Activated CD4-positive, CD25-positive, alpha-beta regulatory T cell treated with anti-CD3 and anti-CD28 coated beads, Interleukin-2, amount 50 U/mL, for 16 hours (primary cell): ENCODE data around the gene KCNQ5.
"Not testable (repeated sequence)": the region's sequence is repeated elsewhere in the genome, so short reads cannot be mapped to it uniquely, and the experiment has no call there.

Experiments
- DNase-seq: peaks from one replicate; pipeline ENCODE4 v3.0.0-alpha.2; 2020; ENCODE audit warnings: low read depth, low spot score

Gene KCNQ5

DNA sequence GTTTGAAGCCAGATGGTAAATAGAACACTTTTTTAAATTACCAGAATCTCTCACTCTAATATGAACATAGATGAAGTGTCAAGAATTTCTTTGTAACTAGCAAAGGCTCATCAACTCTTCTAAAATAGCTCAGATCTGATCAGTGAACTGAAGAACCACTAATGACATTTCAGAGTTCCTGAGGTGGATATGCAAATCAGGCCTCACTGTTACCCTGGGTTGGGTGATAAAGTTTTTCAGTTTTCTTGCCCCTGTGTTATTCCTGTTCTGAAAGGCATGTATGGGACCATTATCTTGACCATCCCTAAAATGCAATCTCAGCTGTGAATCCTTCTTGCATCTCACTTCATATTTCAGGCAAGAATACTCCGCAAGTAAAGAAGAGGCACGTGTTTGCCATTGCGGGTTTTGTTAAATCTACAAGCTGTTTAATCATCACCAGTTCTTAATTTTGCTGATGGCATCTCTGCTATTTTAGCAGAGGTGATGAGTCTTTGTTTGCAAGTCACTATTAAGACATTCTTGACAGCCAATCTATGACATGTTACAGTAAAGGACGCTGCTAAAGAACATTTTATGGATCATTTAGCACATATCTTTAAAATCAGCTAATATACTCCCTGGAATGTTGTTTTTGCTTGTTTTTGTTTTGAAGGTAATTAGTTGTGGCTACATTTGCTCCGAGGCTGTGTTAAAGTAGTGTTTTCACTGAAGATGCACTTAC, 555.5 kb downstream of the KCNQ5 start:
- DNase-seq = no peak

DNA sequence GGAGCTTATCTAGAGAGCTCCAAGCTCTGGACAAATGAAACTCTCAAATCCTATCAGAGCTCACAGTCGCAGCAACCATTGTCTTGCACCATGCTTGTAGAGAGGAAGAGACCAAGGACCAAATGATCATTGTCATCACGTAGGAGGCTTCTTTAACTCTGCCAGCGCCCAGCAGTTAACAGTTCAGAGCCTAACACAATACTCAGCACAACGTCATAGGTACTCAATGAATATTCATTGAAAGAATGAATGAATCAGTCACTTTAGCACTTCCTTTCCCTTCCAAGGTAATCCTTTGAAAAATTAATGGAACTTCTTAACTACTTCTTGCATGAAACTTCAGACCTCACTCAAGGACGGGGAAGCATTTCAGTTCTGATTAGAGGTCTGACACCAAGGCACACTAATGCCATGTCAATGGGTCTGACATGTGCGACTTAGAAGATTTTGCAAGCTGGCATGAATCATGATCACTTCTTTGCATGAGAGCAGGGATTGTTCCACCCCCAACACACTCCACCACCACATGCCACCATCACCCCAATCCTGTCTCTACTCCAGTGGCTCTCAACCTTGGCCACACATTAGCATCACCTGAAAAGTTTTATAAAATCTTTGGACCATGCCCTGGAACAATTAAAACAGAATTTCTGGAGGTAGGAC, 558.3 kb downstream of the KCNQ5 start:
- no peak for DNase-seq

DNA sequence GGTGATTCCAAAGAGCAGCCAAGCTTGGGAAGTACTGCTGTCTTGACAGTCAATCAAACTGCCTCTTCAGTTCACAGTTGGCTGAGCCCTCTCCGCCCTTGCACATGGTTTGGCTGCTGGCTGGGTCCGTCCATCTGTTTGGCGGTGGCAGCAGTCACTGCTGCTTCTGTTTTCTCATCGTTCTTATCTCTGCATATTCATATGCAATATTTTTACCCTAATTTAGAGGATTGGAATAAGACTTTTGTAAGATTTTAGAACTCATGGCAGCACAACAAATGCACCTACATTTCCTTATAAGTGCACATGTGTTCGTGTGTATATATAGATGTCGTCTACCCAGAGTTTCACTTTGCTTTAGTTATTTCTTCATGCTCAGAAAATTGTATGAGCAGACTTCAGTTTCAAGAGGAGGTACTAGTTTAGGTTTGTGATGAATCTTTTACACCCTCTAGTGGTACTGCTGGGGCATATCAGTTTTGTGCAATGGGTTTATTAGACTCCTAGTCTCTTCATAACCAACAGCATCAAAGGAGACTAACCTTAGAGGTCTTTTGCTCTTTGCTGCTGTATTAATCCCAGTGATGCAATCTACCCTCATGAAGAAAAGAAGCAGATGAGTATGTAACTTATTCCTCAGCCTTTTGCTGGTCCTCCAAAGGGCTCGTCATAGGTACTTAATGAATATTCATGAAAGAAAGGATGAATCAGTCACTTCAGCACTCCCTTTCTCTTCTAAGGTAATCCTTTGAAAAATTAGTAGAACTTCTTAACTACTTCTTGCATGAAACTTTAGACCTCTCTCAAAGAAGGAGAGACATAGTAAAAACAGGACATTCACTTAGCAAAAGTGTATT, 559.1 kb downstream of the KCNQ5 start:
- DNase-seq = no peak

DNA sequence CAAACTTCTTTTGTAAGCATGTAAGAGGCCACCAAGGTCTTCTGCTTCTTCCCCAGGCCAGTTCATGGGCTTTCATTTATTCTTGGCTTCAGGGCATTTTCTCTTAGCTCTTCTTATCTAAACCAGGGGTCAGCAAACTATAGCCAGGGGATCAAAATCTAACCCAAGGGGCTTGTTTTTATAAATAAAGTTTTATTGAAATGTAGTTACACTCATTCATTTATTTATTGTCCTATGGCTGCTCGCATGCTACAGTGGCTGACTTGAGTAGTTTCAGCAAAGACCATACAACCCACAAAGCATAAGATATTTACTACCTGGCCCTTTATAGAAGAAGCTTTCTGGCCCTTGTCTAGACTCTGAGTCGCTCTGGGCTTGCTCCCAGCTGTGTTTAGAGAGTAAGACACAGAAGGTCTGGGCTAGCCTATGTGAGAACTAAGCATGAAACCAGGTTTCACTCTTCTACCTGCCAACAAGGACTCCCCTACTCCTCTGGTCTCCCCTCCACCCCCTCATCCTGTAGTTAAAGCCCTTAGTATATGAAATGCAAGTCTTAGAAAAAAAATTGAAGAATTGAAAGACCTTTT, 560.2 kb downstream of the KCNQ5 start:
- no peak for DNase-seq

DNA sequence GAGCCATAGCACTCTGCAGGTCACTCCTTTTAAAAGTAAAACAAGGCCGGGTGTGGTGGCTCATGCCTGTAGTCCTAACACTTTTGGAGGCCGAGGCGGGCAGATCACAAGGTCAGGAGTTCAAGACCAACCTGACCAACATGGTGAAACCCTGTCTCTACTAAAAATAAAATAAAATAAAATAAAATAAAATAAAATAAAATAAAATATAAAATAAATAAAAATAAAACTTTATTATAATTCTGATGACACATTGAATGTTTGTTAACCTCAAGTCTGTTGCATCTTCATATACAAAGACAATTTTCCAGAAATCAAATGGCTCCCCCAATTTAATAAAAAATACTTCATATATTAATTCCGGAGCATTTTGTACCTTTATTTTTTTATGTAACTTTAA, 571.4 kb downstream of the KCNQ5 start:
- DNase-seq = not testable (repeated sequence)

DNA sequence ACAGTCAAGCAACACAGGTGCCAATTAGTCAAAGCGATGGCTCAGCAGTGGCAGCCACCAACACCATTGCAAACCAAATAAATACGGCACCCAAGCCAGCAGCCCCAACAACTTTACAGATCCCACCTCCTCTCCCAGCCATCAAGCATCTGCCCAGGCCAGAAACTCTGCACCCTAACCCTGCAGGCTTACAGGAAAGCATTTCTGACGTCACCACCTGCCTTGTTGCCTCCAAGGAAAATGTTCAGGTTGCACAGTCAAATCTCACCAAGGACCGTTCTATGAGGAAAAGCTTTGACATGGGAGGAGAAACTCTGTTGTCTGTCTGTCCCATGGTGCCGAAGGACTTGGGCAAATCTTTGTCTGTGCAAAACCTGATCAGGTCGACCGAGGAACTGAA, 572.9 kb downstream of the KCNQ5 start:
- DNase-seq = no peak

DNA sequence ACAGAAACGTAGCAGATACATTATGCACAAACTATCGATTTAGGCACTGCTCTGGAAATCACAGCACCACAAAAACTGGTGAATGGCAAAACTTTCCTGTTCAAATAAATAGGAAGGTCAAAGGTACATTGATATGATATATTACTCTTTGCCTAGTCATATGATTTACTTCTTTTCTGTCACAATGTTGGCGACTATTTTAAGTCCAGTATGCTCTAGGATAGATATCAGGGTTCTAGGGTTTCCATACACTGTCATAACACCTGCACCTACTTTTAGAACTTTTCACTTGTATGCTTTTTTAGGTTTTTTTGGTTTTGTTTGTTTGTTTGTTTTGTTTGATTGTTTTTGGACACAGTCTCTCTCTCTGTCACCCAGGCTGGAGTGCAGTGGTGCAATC, 578.4 kb downstream of the KCNQ5 start:
- no peak for DNase-seq

DNA sequence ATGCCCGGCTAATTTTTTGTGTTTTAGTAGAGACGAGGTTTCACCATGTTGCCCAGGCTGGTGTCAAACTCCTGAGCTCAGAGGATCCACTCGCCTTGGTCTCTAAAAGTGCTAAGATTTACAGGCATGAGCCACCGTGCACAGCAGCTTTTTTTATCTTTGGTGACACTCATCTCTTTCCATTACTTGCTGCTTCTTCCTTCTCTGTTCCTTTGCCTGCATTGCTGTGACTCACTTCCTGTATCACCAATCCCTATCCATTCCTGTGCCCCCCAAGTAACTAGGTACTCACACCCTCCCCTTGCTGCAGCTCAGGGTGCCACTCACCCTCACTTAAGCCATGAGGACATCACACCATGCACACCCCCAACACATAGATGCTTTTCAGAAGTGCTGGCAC, 578.9 kb downstream of the KCNQ5 start:
- DNase-seq = no peak

DNA sequence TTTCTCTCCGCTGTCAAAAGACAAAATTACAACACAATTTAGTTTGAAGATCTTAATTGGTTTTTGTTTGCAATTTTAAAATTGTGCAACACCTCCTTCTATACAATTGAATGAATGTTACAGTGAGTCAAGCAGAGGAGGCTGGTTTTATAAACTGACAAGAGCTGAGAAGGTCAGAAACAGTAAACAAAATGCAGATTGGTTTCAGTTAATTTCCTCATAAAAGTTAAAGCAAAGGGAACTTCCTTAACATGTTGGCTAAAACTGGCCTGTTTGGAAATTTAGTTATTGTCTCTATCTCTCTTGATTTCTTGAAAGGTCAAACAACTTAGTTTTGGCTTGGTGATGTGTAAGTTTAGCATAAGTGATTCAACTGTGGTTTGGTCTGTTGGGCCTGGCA, 581.2 kb downstream of the KCNQ5 start:
- no peak for DNase-seq

DNA sequence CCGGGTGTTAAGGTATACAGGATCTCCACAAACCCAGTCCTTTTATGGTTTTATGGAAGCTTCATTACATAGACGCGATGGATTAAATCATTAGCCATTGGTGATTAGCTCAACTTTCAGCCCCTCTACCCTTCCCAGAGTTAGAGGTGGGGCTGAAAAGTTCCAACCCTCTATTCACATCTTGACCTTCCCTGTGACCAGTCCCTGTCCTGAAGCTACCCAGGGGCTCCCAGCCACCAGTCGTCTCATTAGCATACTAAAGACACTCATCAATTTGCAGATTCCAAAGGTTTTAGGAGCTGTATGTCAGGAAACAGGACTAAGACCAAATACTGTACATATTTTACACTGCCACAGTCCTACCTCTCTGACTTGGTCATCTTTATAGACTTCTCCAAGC, 582.4 kb downstream of the KCNQ5 start:
- no peak for DNase-seq

DNA sequence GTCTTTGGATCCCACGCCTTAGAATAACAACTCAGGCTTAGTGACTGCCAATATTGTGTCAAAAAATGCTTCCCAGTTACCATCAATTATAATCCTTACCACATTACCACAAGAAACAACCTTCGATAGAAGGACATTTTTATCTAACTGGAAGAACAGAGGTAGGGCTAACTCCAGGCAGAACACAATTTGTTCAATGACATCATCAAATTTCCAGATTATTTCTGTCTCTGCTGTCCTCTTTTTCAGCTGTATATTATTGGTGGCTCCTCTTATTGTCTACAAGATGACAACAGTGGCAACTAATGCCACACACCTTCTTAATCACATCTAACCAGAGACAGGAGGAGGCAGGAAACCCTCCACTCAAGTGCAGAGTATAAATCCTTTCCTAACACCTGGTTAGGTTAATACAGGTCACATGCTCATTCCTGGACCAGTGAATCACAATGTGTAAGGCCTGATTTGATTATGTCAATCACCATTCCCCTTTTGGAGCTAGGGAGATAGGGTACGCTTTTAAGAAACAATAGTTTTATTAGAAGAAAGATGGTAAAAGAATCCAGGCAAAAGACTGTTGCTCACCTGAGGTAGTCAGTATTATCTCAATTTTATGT, 585.5 kb downstream of the KCNQ5 start:
- no peak for DNase-seq

DNA sequence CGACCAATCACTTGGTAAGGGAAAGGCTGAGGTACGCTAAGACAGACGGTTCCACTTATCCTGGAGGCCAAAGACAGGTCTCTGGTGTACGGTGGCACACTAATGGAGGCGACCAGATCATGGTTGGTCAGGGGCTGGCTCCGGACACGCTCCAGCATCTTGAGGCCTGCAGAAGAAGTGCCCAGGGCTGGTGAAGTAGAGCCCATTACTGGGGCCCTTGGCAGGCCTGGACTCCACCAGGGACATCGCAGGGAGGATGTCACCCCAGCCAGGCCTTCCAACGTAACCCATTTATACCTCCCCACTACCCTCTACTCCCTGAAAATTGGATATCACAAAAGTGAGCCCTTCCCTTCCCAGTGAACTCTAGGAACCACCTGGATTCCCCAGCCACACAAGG, 587.3 kb downstream of the KCNQ5 start:
- DNase-seq = no peak

DNA sequence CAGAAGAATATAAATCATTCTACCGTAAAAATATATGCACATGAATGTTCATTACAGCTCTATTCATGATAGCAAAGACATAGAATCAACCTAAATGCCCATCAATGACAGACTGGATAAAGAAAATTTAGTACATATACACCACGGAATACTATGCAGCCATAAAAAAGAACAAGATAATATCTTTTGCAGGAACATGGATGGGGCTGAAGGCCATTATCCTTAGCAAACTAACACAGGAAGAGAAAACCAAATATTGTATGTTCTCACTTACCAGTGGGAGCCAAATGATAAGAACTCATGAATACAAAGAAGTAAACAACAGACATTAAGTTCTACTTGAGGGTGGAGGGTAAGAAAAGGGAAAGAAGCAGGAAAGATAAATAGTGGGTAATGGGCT, 595.0 kb downstream of the KCNQ5 start:
- no peak for DNase-seq

DNA sequence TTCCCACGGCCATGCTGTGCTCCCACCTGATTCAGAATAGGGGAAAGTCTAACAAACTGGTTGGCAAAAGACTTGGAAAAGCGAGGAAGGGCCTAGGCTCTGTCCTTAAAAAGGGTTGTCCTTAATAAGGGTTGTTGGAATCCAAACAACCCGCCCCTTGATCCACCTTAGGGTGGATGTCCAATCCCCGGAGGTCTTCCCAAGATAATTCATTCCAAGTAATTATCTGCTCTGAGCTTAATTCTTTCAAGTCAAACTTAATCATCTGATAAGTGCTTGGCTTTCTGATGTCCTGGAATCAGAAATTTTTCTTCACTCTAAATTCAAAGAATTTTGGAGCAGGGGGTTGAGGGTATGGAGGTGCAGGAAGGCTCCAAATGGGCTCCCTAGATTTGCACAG, 603.5 kb downstream of the KCNQ5 start, which contains the start of gene KHDC1L:
Gene KHDC1L, minus strand, starts transcription at position 101 of the 400 bp plus-strand sequence. Its CDS starts 88 bp downstream, at position 13.
- DNase-seq = no peak

DNA sequence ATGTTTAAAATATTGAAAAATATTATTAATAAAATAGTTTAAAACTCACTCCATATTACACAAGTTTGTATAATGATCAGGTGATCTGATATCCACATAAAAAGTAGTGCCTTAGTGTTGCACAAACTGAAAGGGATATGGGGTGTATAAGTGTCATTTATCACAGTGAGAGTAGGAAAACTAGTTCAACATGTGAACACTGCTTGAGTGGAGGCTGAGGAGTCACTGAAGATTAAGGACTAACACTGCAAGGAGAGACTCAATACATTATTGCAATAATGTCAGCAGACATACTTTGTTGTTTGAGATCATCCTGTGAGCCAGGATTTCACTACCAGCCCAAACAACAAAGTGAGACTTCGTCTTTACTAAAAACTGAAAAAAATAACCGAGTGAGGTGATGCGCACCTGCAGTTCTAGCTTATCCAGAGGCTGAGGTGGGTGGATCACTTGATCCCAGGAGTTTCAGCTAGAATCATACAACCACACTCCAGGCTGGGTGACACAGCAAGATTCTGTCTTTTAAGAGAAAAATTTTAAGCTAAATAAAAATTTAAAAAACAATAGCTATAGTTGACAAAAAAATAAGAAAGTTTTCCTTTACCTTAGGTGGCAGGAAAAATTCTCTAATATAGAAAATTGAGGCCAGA, 605.9 kb downstream of the KCNQ5 start:
- no peak for DNase-seq

DNA sequence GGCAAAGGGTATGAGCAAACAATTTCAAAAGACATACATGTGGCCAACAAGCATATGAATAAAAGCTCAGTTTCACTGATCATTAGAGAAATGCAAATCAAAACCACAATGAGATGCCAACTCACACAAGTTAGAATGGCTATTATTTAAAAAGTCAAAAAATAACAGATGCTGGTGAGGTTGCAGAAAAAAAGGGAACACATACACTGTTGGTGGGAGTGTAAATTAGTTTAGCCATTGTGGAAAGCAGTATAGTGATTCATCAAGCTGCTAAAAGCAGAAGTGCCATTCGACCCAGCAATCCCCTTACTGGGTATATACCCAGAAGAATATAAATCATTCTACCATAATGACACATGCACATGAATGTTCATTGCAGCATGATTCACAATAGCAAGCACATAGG, 610.1 kb downstream of the KCNQ5 start:
- DNase-seq = no peak

DNA sequence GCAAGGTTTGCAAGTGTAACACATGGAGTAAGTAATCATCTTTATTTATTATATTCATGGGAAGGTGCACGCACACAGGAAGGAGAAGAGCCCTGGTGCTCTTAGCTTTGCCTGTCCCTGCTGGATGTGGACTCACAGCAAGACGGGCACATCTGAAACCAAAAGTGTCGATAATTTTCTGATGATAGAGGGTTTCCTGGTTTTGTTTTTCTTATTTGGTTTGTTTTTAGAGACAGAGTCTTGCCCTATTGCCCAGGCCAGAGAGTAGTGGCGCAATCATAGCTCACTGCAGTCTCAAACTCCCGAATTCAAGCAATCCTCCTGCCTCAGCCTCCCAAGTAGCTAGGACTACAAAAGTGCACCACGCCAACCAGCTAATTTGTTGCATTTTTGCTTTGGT, 611.2 kb downstream of the KCNQ5 start:
- no peak for DNase-seq

DNA sequence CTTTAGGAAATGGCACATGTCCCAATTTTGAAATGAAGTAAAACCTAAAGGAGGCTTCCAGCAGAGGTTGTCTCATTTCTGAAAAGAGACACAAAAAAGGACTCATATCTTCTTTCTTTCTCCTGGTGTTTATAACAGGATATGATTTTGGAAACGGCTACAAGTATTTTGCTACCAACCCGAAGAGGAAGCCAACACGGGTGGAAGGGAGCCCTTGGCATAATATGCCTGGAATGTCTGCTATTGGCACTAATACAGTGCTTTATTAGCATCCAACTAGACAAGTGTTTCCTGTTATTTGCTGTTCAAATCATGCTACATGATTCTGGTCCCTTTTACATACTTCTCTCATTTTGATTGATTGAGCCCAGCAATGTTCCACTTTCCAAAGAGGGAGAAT, 612.1 kb downstream of the KCNQ5 start:
- not testable (repeated sequence) for DNase-seq

DNA sequence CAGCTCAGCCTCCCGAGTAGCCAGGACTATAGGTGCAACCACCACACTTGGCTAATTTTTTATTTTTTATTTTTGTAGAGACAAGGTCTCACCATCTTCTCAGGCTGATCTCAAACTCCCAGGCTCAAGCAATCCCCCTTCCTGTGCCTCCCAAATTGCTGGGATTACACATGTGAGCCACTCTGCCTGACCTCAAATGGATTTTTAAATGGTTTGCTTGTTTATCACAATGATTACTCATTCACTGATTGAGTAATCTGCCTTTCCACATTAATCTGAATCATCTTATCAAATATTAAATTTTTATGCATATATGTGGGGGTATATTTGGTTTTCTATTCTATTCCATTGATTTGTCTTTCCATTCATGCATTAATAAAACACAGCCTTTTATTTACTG, 612.9 kb downstream of the KCNQ5 start:
- DNase-seq = no peak

DNA sequence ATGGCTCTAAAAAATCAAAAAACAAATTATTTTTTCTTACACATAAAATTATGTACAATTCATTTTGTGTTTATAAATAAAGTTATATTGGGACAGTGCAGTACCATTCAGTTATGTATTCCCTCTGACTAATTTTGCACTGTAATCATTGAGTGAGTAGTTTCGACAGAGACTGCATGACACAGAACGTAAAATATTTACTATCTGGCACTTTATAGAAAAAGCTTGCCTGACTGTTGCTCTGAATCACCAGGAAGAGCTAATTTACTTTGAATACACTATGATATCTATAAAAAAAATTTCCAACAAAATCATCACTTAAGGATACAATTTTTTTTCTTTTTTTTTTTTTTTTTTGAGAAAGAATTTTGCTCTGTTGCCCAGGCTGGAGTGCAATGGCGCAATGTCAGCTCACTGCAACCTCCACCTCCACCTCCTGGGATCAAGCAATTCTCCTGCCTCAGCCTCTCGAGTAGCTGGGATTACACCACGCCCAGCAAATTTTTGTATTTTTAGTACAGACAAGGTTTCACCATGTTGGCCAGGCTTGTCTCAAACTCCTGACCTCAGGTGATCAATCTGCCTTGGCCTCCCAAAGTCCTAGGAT, 614.4 kb downstream of the KCNQ5 start:
- no peak for DNase-seq

DNA sequence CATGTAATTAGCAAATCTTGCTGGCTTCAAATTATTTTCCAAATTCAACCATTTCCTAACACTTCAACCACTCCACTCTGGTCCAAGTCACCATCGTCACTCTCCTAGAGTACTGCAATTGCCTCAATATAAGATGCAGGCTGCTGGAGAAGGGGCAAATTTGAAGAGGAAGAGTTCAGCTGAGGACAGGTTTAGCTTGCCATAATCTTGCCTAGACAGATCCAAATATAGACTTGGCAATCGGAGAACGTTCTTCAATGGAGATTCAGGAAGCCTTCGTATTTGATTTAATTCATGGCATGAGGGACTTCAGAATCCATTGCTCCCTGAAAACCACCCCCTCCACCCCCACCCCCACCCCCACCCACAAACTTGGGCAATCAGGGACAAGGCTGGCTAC, 618.9 kb downstream of the KCNQ5 start:
- no peak for DNase-seq
